Ishikawa (cell line): ENCODE data around the gene CDK5R1.

Experiments used
- CEBPB ChIP-seq: IDR thresholded peaks from 2 replicates; pipeline ENCODE4 v1.6.1; 2012
- CREB1 ChIP-seq: IDR thresholded peaks from 2 replicates; pipeline ENCODE4 v1.6.1; 2012; ENCODE audit warnings: low read depth
- EGR1 ChIP-seq: IDR thresholded peaks from 2 replicates; pipeline ENCODE4 v1.6.1; 2012
- EP300 ChIP-seq: IDR thresholded peaks from 2 replicates; pipeline ENCODE4 v1.6.1; 2012; ENCODE audit warnings: borderline replicate concordance
- FOXM1 ChIP-seq: IDR thresholded peaks from 2 replicates; pipeline ENCODE4 v1.6.1; 2012; ENCODE audit warnings: low read depth, borderline replicate concordance
- NFIC ChIP-seq: IDR thresholded peaks from 2 replicates; pipeline ENCODE4 v1.6.1; 2012
- RAD21 ChIP-seq: IDR thresholded peaks from 2 replicates; pipeline ENCODE4 v1.6.1; 2012; ENCODE audit warnings: low read depth
- REST ChIP-seq: IDR thresholded peaks from 2 replicates; pipeline ENCODE4 v1.6.1; 2012; ENCODE audit warnings: low read depth, mild to moderate bottlenecking
- TAF1 ChIP-seq: IDR thresholded peaks from 2 replicates; pipeline ENCODE4 v1.6.1; 2012; ENCODE audit warnings: low read depth, mild to moderate bottlenecking
- TCF12 ChIP-seq: IDR thresholded peaks from 2 replicates; pipeline ENCODE4 v1.6.1; 2012; ENCODE audit warnings: low read depth
- TEAD4 ChIP-seq: IDR thresholded peaks from 2 replicates; pipeline ENCODE4 v1.6.1; 2012
- YY1 ChIP-seq: IDR thresholded peaks from 2 replicates; pipeline ENCODE4 v1.6.1; 2012; ENCODE audit warnings: low read depth
- ZBTB7A ChIP-seq: IDR thresholded peaks from 2 replicates; pipeline ENCODE4 v1.6.1; 2012; ENCODE audit warnings: low read depth
- TF ChIP-seq, protein P1 (sequence below): IDR thresholded peaks from 2 replicates; pipeline ENCODE4 v1.6.1; 2012
- TF ChIP-seq, protein P2 (sequence below): IDR thresholded peaks from 2 replicates; pipeline ENCODE4 v1.6.1; 2012

CDK5R1 gene

DNA sequence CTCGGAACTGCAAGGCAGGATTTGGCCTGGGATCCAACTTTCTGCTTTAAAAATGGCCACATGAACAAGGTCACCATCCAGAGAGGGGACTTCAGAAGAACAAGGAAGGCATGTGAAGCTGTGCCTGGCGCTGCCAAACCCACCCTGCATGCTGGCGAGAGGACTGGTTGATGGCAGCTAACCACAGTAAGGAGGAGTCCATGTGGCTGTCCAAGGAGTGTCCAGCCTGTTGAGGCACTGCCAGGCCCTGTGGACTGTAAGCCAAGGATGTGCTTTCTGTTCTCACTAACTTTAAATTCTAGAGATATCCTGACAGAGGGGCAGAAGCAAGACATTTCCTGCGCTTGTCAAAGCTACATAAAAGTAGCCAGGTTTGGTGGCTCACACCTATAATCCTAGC lies 40.4 kb downstream of the CDK5R1 start:
- TF ChIP-seq NFIC (no peak), TEAD4 (no peak), RAD21 (no peak)

- TF ChIP-seq CREB1 (no peak), TEAD4 (no peak), REST (no peak), FOXM1 (no peak), CEBPB (no peak), TAF1 (no peak), TCF12 (no peak), YY1 (no peak), EGR1 (no peak), EP300 (no peak), NFIC (no peak), ZBTB7A (no peak)
- TF ChIP-seq, protein P1, sequence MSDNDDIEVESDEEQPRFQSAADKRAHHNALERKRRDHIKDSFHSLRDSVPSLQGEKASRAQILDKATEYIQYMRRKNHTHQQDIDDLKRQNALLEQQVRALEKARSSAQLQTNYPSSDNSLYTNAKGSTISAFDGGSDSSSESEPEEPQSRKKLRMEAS = no peak
These were observed 42.0 kb downstream of the CDK5R1 start for GRCh38 chr17:32528825-32529224.

DNA sequence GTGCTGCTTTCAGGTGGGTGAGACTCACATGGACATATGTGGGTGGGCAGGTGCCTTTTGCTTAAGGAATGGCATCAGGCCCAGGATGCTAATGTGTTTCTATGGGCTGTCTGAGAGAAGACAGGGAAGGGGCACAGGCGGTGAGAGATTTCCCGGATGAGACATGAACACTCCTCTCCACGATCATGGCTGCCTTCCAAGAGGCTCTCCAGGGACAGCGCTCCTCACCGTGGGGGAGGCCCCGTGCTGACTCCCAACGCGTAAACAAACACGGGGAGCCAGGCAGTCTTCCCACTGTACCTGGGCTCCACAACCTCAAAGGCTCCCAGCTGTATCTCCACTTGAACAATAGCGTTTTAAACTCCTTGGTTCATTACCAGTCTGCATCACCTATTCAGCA lies 42.8 kb downstream of the CDK5R1 start:
- no peak for TF ChIP-seq TEAD4
- no peak for TF ChIP-seq FOXM1
- no peak for TF ChIP-seq CREB1
- TF ChIP-seq TCF12 = no peak
- no peak for TF ChIP-seq CEBPB
- TF ChIP-seq, protein P2, sequence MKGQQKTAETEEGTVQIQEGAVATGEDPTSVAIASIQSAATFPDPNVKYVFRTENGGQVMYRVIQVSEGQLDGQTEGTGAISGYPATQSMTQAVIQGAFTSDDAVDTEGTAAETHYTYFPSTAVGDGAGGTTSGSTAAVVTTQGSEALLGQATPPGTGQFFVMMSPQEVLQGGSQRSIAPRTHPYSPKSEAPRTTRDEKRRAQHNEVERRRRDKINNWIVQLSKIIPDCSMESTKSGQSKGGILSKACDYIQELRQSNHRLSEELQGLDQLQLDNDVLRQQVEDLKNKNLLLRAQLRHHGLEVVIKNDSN = no peak
- no peak for TF ChIP-seq ZBTB7A
- no peak for TF ChIP-seq EGR1
- no peak for TF ChIP-seq NFIC
- no peak for TF ChIP-seq REST
- no peak for TF ChIP-seq YY1
- TF ChIP-seq EP300 = no peak
- TF ChIP-seq, protein P1 = no peak
- no peak for TF ChIP-seq TAF1
- TF ChIP-seq RAD21 = no peak

DNA sequence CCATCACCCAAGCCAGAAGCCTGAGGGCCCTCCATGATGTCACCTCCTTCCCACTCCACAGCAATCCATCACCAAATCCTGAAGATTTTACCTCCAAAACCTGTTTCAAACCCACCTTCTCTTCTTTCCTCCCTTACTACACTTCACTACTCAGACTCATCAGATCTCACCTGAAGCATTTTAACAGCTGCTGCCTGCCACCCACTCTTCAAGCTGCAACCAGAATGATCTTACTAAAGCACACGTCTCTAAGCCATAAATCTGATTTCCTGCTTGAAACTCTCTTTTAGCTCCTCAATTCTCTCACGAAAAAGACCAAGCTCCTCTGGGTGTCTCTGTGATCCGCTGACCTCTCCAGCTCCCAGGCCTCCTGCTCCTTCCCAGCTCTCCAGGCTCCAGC lies 46.5 kb downstream of the CDK5R1 start:
- no peak for TF ChIP-seq YY1
- no peak for TF ChIP-seq CREB1
- no peak for TF ChIP-seq TEAD4
- no peak for TF ChIP-seq NFIC
- no peak for TF ChIP-seq ZBTB7A
- no peak for TF ChIP-seq TAF1
- no peak for TF ChIP-seq EP300
- no peak for TF ChIP-seq FOXM1
- no peak for TF ChIP-seq TCF12
- TF ChIP-seq, protein P1 = no peak

DNA sequence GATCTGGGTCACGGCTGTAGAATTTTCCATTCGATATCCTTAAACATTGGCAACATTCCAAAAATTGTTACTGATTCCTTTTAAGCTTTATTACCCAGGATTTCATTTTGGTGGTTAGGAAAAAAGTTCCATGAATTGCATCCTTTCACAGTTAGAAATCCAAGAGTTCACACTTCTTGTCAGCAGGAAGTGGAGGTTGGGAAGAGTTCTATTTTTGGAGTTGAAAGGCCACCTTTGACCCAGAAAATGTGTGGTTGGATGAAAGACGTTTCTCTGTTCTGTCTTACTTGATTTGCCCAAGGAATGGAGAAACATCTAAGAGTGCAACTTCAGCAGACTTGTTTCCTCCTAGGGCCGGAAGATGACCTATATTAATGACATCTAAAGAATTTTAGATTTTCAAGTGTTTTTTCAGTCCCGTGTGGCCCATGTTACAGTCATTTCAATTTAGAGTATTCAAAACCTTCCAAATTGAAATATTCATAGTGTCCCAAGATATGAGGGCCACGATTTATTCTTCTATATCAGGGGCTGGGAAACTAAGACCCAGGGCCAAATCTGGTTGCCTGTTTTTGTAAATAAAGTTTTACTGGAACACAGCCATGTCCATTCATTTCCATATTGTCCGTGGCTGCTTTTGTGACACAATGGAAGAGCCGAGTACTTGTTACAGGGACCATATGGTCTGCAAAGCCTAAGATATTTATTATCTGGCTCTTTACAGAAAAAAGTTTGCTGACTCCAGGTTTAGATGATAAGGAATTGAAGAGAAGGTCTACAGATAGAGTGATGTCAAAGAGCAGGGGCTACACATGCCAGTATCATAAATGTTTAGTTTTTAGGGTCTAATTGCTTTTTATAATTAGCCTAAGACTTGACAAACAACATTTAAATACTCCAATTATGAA lies 50.2 kb downstream of the CDK5R1 start:
- TF ChIP-seq EGR1 (no peak), NFIC (0 out of 2 replicates have a peak, but pooled peaks have one; percentile 8)
